Trophoblast cell (in vitro differentiated cells and primary cell): ENCODE measurements around the gene NOS2.
A peak's percentile ranks its signal among the peaks of the same experiment; 100 is the strongest.

ENCODE experiments used
- DNase-seq, 2 donors: peaks; one replicate each; pipeline ENCODE4 v3.0.0-alpha.2; 2016
- H2AFZ ChIP-seq: 2 replicates; pipeline ENCODE4 v1.6.1; 2013; ENCODE audit warnings: low read length, moderate library complexity, mild to moderate bottlenecking; ENCODE audit not compliant: insufficient read depth, poor library complexity
- H2AK5ac ChIP-seq: 2 replicates; pipeline ENCODE4 v1.6.1; 2013; ENCODE audit warnings: mild to moderate bottlenecking, low read length
- H2BK120ac ChIP-seq: 2 replicates; pipeline ENCODE4 v1.6.1; 2013; ENCODE audit warnings: low read length, mild to moderate bottlenecking, moderate library complexity; ENCODE audit not compliant: insufficient read depth, poor library complexity
- H2BK12ac ChIP-seq: 2 replicates; pipeline ENCODE4 v1.6.1; 2013; ENCODE audit warnings: mild to moderate bottlenecking, low read length, moderate library complexity
- H2BK5ac ChIP-seq: 2 replicates; pipeline ENCODE4 v1.6.1; 2013; ENCODE audit warnings: low read length, low read depth, moderate library complexity, mild to moderate bottlenecking; ENCODE audit not compliant: poor library complexity
- H3K14ac ChIP-seq: 2 replicates; pipeline ENCODE4 v1.6.1; 2013; ENCODE audit warnings: mild to moderate bottlenecking, low read length
- H3K18ac ChIP-seq: 2 replicates; pipeline ENCODE4 v1.6.1; 2013; ENCODE audit warnings: mild to moderate bottlenecking, low read length
- H3K23ac ChIP-seq: 2 replicates; pipeline ENCODE4 v1.6.1; 2013; ENCODE audit warnings: low read length
- H3K27ac ChIP-seq: 2 replicates; pipeline ENCODE4 v1.5.1; 2013; ENCODE audit warnings: low read depth, mild to moderate bottlenecking, inconsistent platforms, low read length, moderate library complexity
- H3K27me3 ChIP-seq: 2 replicates; pipeline ENCODE4 v1.6.1; 2013; ENCODE audit warnings: inconsistent platforms, mild to moderate bottlenecking, low read length, moderate library complexity; ENCODE audit not compliant: insufficient read depth
- H3K36me3 ChIP-seq, 2 experiments: 1 replicate in 1 of 2; 2 replicates in 1 of 2; pipeline ENCODE4 v1.6.1; 2013; ENCODE audit warnings: low read length in 2 of 2, mild to moderate bottlenecking in 2 of 2, moderate library complexity in 1 of 2; ENCODE audit not compliant: insufficient read depth in 2 of 2, control insufficient read depth in 1 of 2
- H3K4ac ChIP-seq: 2 replicates; pipeline ENCODE4 v1.6.1; 2013; ENCODE audit warnings: low read depth, mild to moderate bottlenecking, low read length, moderate library complexity
- H3K4me1 ChIP-seq, 2 experiments: 1 replicate in 1 of 2; 2 replicates in 1 of 2; pipeline ENCODE4 v1.6.1; 2013; ENCODE audit warnings: low read length in 2 of 2, mild to moderate bottlenecking in 2 of 2, moderate library complexity in 1 of 2; ENCODE audit not compliant: insufficient read depth in 2 of 2, control insufficient read depth in 1 of 2
- H3K4me2 ChIP-seq: 2 replicates; pipeline ENCODE4 v1.6.1; 2013; ENCODE audit warnings: inconsistent platforms, mild to moderate bottlenecking, low read length, moderate library complexity
- H3K4me3 ChIP-seq: 2 replicates; pipeline ENCODE4 v1.5.1; 2013; ENCODE audit warnings: mild to moderate bottlenecking, low read depth, low read length, inconsistent platforms
- H3K79me1 ChIP-seq: one replicate; pipeline ENCODE4 v1.6.1; 2013; ENCODE audit warnings: low read length
- H3K79me2 ChIP-seq: 2 replicates; pipeline ENCODE4 v1.6.1; 2013; ENCODE audit warnings: low read length, mild to moderate bottlenecking; ENCODE audit not compliant: control insufficient read depth, insufficient read depth, poor library complexity
- H3K9ac ChIP-seq: 2 replicates; pipeline ENCODE4 v1.6.1; 2013; ENCODE audit warnings: mild to moderate bottlenecking, low read length
- H3K9me3 ChIP-seq: 2 replicates; pipeline ENCODE4 v1.6.1; 2013; ENCODE audit warnings: low read depth, mild to moderate bottlenecking, control low read depth, inconsistent platforms, low read length; ENCODE audit not compliant: insufficient read depth
- H4K12ac ChIP-seq: 2 replicates; pipeline ENCODE4 v1.6.1; 2013; ENCODE audit warnings: low read depth, mild to moderate bottlenecking, low read length, moderate library complexity
- H4K8ac ChIP-seq: 2 replicates; pipeline ENCODE4 v1.6.1; 2013; ENCODE audit warnings: low read depth, mild to moderate bottlenecking, low read length, moderate library complexity
- H4K91ac ChIP-seq: one replicate; pipeline ENCODE4 v1.6.1; 2013; ENCODE audit warnings: low read depth, mild to moderate bottlenecking, low read length, moderate library complexity
- WGBS: extraction: QIAGEN DNeasy Blood & Tissue Kit; methylation state at CpG from one replicate; pipeline ENCODE4 v1.1.7; 2013; ENCODE audit warnings: missing lambda C conversion rate; ENCODE audit not compliant: insufficient read length, insufficient coverage; ENCODE audit errors: extremely low coverage; 5-methylcytosine and 5-hydroxymethylcytosine counted together

Gene NOS2

GRCh38 chr17:27816946-27817345 lies 16.6 kb upstream of the NOS2 start:
- H3K14ac ChIP-seq: no peak overlapping the region
- no peak overlapping the region for H3K4ac ChIP-seq
- peaks cover 3% of the 10 kb centered on the region for H3K9me3 ChIP-seq
- no peak overlapping the region for H4K91ac ChIP-seq
- H3K79me2 ChIP-seq: no peaks in the 10 kb centered on the region
- no peaks in the 10 kb centered on the region for H3K79me1 ChIP-seq
- no peak overlapping the region for H2AFZ ChIP-seq
- H3K23ac ChIP-seq: no peak overlapping the region
- H3K4me1 ChIP-seq: peaks cover under 1% of the 10 kb centered on the region in 2 experiments
- no peak overlapping the region for H3K4me2 ChIP-seq
- H3K9ac ChIP-seq: no peak overlapping the region
- no peak overlapping the region for H2BK5ac ChIP-seq
- no peaks in the 10 kb centered on the region for H3K27me3 ChIP-seq
- no peak overlapping the region for H2AK5ac ChIP-seq
- no peak overlapping the region for H4K8ac ChIP-seq
- no peak overlapping the region for H4K12ac ChIP-seq
- H3K18ac ChIP-seq: no peak overlapping the region
- no peaks in the 10 kb centered on the region for H3K36me3 ChIP-seq
- H2BK12ac ChIP-seq: no peak overlapping the region
- WGBS: no CpG with 5 or more reads among the region's 3 CpGs
- DNase-seq: peak; percentile 68 to 78
- H2BK120ac ChIP-seq: no peak overlapping the region
- no peak overlapping the region for H3K4me3 ChIP-seq
- H3K27ac ChIP-seq: no peak overlapping the region

- Histone ChIP-seq H3K27ac (peak overlapping the region; percentile 27), H2AK5ac (no peak overlapping the region), H4K91ac (peak overlapping the region; percentile 58), H3K4ac (no peak overlapping the region), H3K27me3 (no peaks in the 10 kb centered on the region), H3K23ac (no peak overlapping the region), H3K18ac (no peak overlapping the region), H3K4me3 (no peak overlapping the region), H3K9me3 (no peaks in the 10 kb centered on the region), H4K8ac (peak overlapping the region; percentile 17), H3K9ac (no peak overlapping the region), H3K14ac (no peak overlapping the region), H2BK5ac (no peak overlapping the region), H3K79me2 (no peaks in the 10 kb centered on the region), H2BK120ac (peak overlapping the region; percentile 87), H2BK12ac (no peak overlapping the region), H3K4me2 (no peak overlapping the region), H3K36me3 (no peaks in the 10 kb centered on the region), H4K12ac (no peak overlapping the region), H3K4me1 (peaks cover 5% of the 10 kb centered on the region in 2 experiments), H2AFZ (no peak overlapping the region), H3K79me1 (peaks cover 10% of the 10 kb centered on the region)
- no CpG with 5 or more reads among the region's 6 CpGs for WGBS
- peak in 1 of 2 donors; percentile 61 for DNase-seq
Observed at GRCh38 chr17:27811961-27812360, 11.6 kb upstream of the NOS2 start.

GRCh38 chr17:27810902-27811557 lies 10.7 kb upstream of the NOS2 start:
- Histone ChIP-seq H4K8ac (no peak overlapping the region), H4K91ac (peak overlapping the region; percentile 76), H3K27ac (peak overlapping the region; percentile 12), H3K36me3 (no peaks in the 10 kb centered on the region), H3K4me2 (no peak overlapping the region), H3K79me2 (no peaks in the 10 kb centered on the region), H4K12ac (no peak overlapping the region), H3K27me3 (no peaks in the 10 kb centered on the region), H3K4me1 (peaks cover 5% of the 10 kb centered on the region in 2 experiments), H2BK120ac (peak overlapping the region; percentile 47), H2BK5ac (no peak overlapping the region), H3K4ac (no peak overlapping the region), H3K14ac (no peak overlapping the region), H3K9ac (no peak overlapping the region), H3K4me3 (no peak overlapping the region), H2AK5ac (no peak overlapping the region), H3K18ac (no peak overlapping the region), H2AFZ (no peak overlapping the region), H3K79me1 (peaks cover 11% of the 10 kb centered on the region), H3K9me3 (no peaks in the 10 kb centered on the region), H2BK12ac (no peak overlapping the region), H3K23ac (no peak overlapping the region)
- no CpG with 5 or more reads among the region's 10 CpGs for WGBS
- peak; percentile 91 to 94 for DNase-seq

GRCh38 chr17:27810211-27810901 lies 10.0 kb upstream of the NOS2 start:
- H2BK120ac ChIP-seq: peak overlapping the region; percentile 47
- no peaks in the 10 kb centered on the region for H3K9me3 ChIP-seq
- H4K8ac ChIP-seq: no peak overlapping the region
- H3K14ac ChIP-seq: no peak overlapping the region
- no peak overlapping the region for H2AFZ ChIP-seq
- no peak overlapping the region for H4K12ac ChIP-seq
- H3K4me3 ChIP-seq: no peak overlapping the region
- no peak overlapping the region for H2BK12ac ChIP-seq
- no peak overlapping the region for H2AK5ac ChIP-seq
- H3K18ac ChIP-seq: no peak overlapping the region
- H4K91ac ChIP-seq: peak overlapping the region; percentile 76
- peaks cover 14% of the 10 kb centered on the region for H3K79me1 ChIP-seq
- H3K79me2 ChIP-seq: no peaks in the 10 kb centered on the region
- DNase-seq: peak in 1 of 2 donors; percentile 31
- H2BK5ac ChIP-seq: no peak overlapping the region
- no peak overlapping the region for H3K4ac ChIP-seq
- WGBS: no CpG with 5 or more reads among the region's 7 CpGs
- H3K4me2 ChIP-seq: no peak overlapping the region
- H3K23ac ChIP-seq: no peak overlapping the region
- no peak overlapping the region for H3K9ac ChIP-seq
- H3K27me3 ChIP-seq: no peaks in the 10 kb centered on the region
- H3K27ac ChIP-seq: peak overlapping the region; percentile 12
- no peaks in the 10 kb centered on the region for H3K36me3 ChIP-seq
- H3K4me1 ChIP-seq: peaks cover 5% of the 10 kb centered on the region in 2 experiments
